GM12873 (cell line): ENCODE measurements around the gene IRF4.

Experiments
- TF ChIP-seq, protein P1 (sequence below): IDR thresholded peaks from 2 replicates; pipeline ENCODE4 v1.5.1; 2012; ENCODE audit warnings: low read depth, mild to moderate bottlenecking, moderate library complexity, low read length, control low read depth; ENCODE audit not compliant: insufficient read depth; ENCODE audit errors: missing control alignments

IRF4 gene

DNA sequence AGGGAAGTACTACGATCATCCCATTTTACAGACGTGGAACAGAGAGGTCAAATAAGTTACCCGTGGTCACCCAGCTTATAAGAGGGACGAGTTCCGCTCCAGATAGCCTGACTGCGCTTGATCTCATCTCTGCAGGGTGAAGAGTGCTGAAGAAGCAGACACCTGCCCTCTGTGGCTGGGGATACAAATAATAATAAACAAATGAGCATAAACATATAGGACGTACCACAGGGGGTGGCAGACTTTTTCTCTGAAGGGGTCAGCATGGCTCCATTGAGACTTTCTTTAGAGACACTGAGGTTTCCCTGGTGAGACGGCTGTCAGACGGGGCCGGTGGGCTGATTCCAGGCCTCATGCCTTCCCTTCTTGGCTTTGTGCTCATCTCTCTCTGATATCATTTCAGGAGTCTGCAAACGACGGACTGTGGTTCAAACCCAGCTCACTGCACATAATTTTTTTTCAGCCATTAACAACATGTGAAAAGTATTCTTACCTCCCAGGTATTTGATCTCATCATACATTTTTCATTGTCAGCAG, 47.1 kb downstream of the IRF4 start:
- TF ChIP-seq, protein P1, sequence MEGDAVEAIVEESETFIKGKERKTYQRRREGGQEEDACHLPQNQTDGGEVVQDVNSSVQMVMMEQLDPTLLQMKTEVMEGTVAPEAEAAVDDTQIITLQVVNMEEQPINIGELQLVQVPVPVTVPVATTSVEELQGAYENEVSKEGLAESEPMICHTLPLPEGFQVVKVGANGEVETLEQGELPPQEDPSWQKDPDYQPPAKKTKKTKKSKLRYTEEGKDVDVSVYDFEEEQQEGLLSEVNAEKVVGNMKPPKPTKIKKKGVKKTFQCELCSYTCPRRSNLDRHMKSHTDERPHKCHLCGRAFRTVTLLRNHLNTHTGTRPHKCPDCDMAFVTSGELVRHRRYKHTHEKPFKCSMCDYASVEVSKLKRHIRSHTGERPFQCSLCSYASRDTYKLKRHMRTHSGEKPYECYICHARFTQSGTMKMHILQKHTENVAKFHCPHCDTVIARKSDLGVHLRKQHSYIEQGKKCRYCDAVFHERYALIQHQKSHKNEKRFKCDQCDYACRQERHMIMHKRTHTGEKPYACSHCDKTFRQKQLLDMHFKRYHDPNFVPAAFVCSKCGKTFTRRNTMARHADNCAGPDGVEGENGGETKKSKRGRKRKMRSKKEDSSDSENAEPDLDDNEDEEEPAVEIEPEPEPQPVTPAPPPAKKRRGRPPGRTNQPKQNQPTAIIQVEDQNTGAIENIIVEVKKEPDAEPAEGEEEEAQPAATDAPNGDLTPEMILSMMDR, result no peak

DNA sequence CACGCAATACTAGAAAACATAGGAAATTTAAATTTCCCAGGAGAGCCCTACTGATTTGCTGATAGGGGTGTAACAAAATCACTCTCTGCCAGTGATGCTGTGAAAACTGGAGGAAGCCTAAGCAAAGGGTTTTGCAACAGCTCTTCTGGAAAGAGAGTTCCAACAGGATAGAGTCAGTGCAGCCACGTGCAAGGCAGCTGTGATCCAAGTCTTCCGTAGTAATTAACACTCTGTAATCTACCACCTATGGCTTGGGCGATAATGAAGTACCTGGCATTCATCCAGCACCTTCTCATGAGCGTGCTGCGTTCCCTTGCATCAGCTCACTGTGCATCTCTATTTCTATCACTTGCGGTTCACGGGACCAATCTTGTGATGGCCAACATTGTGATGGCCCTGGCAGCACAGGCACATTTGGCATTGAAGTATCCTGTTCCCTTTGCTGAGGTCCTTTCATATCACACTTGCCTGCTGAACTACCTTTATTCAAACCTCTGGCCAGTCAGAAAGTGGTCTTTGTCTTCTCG, 48.2 kb downstream of the IRF4 start:
- TF ChIP-seq, protein P1, result no peak

GRCh38 chr6:441126-441920, 49.8 kb downstream of the IRF4 start:
- TF ChIP-seq, protein P1, result no peak

DNA sequence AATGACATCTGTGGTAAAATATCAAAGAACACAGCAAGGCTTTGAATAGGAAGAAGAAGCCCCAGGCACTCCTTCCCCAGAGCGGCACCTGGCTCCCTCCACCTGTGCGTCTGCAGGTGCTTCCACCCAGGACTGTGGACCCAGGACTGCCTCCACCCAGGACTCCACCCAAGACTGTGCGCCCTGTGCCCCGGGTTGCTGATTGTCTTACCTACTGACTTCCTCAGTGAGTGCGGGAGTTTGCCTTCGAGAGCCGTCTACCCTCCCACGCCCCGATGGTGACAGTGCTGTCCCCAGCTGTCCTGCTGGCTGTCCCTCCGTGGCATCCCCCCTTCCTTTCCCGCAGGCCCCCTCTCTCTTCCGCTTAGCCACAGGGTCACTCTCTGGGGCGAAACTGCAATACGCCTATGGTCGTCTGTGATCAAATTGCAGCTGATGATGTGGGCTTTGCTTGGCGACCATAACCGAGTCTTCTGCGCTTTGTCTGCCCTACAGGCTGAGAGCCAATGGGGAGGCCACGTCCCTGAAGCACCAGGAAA, 52.1 kb downstream of the IRF4 start:
- TF ChIP-seq, protein P1, result no peak

DNA sequence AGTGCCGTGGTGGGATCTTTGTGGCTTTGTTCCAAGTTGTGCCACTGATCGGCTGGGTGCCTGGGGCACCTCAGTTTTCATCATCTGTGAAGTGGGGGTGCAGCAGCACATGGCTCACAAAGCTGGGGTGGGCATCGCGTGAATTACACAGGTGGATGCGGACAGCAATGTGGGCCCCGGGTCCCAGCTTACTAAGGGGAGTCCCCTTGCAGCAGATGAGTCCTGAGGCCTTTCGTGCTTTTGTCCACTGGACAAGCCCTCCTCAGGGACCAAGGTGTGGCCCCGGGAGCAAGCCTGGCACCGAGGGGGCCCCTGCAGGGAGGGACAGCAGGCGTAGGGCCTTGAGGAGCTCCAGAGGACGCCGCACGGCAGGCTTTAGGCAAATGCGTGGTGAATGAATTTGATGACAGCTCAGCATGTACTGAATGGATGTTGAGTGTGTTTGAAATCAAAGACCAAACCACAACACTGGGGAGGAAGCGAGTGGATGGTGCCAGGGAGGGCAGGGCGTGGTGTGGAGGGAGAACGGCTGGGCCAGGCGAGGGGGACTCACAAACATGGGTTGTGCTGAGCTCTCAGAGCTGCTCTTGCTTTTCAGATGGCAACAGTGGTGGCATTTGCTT, 53.2 kb downstream of the IRF4 start:
- TF ChIP-seq, protein P1, result no peak

GRCh38 chr6:445571-446417, 54.2 kb downstream of the IRF4 start:
- TF ChIP-seq, protein P1, result no peak
